Cerebellar nuclear complex (tissue), 1 donor: ENCODE results near the gene WDSUB1.

Source experiments
- DNase-seq, 2 experiments: peaks; one replicate each; lab custom pipeline; 2025; lab: John Stamatoyannopoulos, UW

Gene WDSUB1

GRCh38 chr2:159265171-159265576, 21.3 kb downstream of the WDSUB1 start:
- DNase-seq = no peak

GRCh38 chr2:159262904-159263303, 23.6 kb downstream of the WDSUB1 start:
- no peak for DNase-seq

DNA sequence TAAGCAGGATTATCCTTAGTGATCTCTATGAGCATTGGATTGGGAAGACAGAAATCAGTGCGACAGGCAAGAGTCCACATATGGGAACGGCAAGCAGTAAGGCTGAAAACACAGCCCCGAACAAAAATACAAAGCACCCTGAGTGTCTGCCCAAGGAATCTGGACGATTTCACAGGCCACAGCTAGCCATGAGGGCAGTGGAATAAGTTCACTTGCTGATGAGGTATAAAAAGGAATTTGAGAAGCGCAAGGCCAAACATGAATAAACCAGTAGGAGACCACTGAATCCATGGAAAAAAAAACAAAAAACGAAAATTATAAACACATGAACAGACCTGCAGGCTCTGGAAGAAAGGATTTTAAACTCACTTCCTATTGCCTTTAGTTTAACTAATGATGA, 24.3 kb downstream of the WDSUB1 start:
- no peak for DNase-seq

DNA sequence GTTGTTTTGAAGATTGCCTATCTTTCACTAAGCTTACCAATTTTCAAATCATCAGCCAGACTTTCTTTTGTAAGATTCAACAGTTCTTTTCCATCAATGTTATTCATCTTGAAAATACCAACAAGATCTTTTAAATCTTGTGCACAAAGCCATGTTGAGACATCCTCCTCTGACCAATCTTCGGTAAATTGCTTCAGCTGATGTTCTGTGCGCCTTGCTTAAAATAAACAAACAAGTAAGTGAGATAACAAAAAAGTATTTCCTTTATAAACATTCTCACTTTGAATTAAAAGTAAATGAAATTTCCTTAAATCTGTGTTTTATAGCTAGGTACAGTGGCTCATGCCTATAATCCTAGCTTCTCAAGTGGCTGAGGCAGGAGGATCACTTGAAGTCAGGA, 30.3 kb downstream of the WDSUB1 start:
- no peak for DNase-seq

DNA sequence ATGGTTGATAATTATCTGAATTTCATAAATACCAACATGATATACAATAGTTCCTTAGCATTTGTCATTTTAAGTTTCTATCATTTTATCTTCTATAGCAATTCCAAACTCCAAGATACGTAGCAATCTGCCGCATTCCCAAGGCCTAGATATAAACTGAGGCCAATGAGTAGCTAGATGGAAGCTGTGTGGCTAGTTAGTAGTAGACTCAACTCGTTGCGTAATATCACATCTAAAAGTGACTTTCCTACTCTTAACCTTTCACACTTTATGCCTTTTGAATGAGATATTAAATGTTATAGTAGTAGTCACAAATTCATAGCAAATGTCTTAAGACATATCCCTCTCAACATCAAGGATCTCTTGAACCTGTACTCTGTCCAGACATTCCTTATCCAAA, 33.6 kb downstream of the WDSUB1 start:
- DNase-seq = no peak

GRCh38 chr2:159251296-159252173, 35.0 kb downstream of the WDSUB1 start:
- DNase-seq = no peak

DNA sequence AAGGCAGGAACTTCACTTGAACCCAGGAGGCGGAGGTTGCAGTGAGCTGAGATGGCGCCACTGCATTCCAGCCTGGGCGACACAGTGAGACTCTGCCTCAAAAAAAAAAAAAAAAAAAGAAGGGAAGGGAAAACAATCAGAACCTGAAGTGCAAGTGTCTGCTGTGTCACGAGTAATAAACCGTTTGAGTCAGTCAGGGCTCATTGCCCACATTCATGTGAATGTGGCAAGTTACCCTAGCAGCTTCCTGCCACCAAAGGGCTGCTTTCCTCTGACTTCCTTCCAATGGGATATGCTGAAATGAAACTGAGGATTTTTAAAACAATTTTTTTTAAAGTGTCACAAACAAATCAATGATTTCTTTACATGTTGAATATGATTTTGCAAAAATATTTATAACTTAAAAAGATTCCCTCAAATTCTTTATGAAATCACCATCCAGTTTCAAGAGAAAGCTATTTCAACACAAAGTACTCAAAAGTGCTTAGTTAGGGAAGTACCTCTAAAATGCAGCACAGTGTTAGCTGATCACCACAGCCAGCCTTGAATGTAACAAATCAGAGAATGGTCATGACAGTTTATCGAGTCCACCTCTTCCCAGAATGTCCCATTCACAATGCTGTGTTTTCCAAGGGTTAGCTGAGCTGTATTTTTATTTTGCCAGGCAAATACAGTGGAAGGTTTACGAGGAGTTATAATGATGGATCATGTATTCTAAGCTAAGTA, 36.4 kb downstream of the WDSUB1 start:
- no peak for DNase-seq

- no peak for DNase-seq
Measured at GRCh38 chr2:159246325-159246988, 40.0 kb downstream of the WDSUB1 start.

DNA sequence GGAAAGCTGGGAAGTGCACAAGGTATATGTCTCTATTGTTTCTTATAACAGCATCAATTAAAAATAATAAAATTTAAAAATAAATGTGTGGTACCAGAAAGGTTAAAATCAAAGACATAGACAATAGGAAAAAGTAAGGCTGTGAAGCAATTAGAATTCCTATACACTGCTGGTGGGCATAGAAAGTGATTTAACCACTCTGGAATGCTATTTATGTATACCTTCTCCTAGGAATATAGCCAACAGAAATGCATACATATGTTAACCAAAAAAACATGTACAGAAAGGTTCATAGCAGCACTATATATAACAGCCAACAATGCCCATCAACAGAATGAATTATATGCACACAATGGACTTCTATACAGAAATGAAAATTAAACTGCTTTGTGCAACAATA, 43.0 kb downstream of the WDSUB1 start:
- DNase-seq = no peak

- DNase-seq = no peak
Measured at GRCh38 chr2:159234868-159235267, 51.6 kb downstream of the WDSUB1 start.

DNA sequence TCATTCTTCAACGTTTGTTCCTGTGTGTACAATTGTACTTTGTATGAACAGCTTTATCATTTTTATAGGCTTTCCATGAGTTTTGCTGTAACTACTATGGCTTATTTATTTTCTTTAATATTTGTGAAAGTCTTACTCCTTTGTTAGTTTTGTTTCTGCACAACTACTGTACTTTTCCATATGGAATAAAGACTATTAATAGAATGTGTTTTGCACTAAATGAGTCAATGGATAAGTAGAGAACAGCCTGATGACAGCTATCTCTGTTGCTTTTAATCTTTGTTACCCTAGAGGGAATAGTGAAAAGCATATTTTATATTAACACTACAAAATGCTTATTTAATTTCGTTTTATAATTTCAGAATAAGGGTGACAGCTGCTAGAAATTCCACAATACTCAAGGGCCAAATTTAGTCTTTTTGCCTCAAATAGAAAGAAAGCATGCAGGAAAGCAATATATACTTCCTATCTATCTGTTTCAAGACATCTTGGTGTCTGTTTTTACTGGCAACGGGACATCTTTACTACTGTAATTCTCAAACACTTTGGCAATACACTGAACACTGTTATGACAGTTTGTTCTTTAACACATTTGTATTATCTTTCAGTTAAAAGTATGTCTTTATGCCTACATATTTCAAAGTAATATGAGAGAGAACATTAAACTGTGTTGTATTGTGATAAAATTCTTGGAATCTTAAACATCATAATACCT, 53.9 kb downstream of the WDSUB1 start:
- no peak for DNase-seq

GRCh38 chr2:159230145-159230877, 56.2 kb downstream of the WDSUB1 start:
- no peak for DNase-seq

GRCh38 chr2:159229476-159230144, 56.9 kb downstream of the WDSUB1 start:
- DNase-seq = no peak

- peak in 1 of 2 experiments; percentile 50 for DNase-seq
Measured at GRCh38 chr2:159228081-159228581, 58.4 kb downstream of the WDSUB1 start.

- no peak for DNase-seq
Measured at GRCh38 chr2:159227467-159227866, 59.0 kb downstream of the WDSUB1 start.

- no peak for DNase-seq
Measured at GRCh38 chr2:159226608-159227385, 59.7 kb downstream of the WDSUB1 start.

DNA sequence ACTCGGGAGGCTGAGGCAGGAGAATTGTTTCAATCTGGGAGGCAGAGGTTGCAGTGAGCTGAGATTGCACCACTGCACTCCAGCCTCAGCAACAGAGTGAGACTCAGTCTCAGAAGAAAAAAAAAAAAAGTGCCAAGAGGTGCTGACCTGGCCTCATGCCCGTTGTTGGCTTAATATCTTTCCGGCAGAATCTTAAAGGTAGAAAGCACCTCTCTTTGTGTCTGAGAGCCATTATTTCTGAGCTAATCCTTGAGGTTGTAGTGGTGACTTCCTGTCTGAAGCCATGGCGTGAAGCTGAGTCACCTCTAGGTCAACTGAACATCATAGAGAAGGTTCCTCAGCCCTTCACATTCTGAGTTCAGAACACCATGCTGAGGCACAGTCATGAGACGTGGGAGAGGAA, 60.4 kb downstream of the WDSUB1 start:
- DNase-seq = no peak

GRCh38 chr2:159225025-159226016, 61.2 kb downstream of the WDSUB1 start:
- DNase-seq = no peak
